B cell (primary cell): ENCODE data around the gene EPHB1. TPM values are rescaled to one million over a fixed set of nuclear protein-coding genes. Genes with fewer than 3 reads are reported as not detected.

ENCODE experiments used
- ATAC-seq: fragments of 200-7000 bp; cut with Tn5 transposase; one replicate; pipeline ENCODE4 v1.10.0; 2021; ENCODE audit warnings: low read depth, mild to moderate bottlenecking, moderate number of reproducible peaks, moderate library complexity
- CTCF ChIA-PET: fragments of 350-600 bp; sonication (Branson Sonifier 250); formaldehyde crosslinking; loops from one replicate; lab custom pipeline; 2021; ENCODE audit warnings: antibody characterized with exemption, inconsistent platforms; lab: Charles Lee
- POLR2A ChIA-PET: fragments of 350-600 bp; sonication (Branson Sonifier 250); formaldehyde crosslinking; loops from one replicate; lab custom pipeline; 2021; ENCODE audit warnings: antibody characterized with exemption; lab: Charles Lee
- DNase-seq: peaks from one replicate; pipeline ENCODE4 v3.0.0; 2013
- H2AFZ ChIP-seq: 2 replicates; pipeline ENCODE4 v1.6.1; 2012; ENCODE audit warnings: mild to moderate bottlenecking, low read depth, low read length; ENCODE audit not compliant: insufficient read depth, poor library complexity, severe bottlenecking
- H3K27ac ChIP-seq, 2 donors: 1 replicate in 1 of 2; 2 replicates in 1 of 2; pipeline ENCODE4 v1.5.1; 2012 to 2013; ENCODE audit warnings: low read length in 2 of 2, mild to moderate bottlenecking in 2 of 2, moderate library complexity in 1 of 2
- H3K27me3 ChIP-seq, 4 experiments: fragments of 200-600 bp in 1 of 4; sonication (generic) in 1 of 4; replicated peaks in 1 of 4; 1 replicate in 2 of 4; 2 replicates in 2 of 4; pipeline versions ENCODE4 v1.6.1 to v1.7.0; 2013 to 2016; ENCODE audit warnings: low read length in 3 of 4, mild to moderate bottlenecking in 2 of 4, mixed read lengths in 1 of 4, moderate library complexity in 1 of 4; ENCODE audit not compliant: insufficient read depth in 4 of 4, control insufficient read depth in 3 of 4; ENCODE audit errors: control extremely low read depth in 1 of 4
- H3K36me3 ChIP-seq, 2 experiments: replicated peaks in 1 of 2; 1 replicate in 1 of 2; 2 replicates in 1 of 2; pipeline versions ENCODE4 v1.6.1 to v1.7.1; 2013; ENCODE audit warnings: low read length in 1 of 2; ENCODE audit not compliant: insufficient read depth in 2 of 2, control insufficient read depth in 1 of 2; ENCODE audit errors: control extremely low read depth in 1 of 2, extremely low read depth in 1 of 2
- H3K4me1 ChIP-seq, 2 donors: fragments of 200-600 bp in 1 of 2; sonication (generic) in 1 of 2; 1 replicate in 1 of 2; 2 replicates in 1 of 2; pipeline versions ENCODE4 v1.5.1 to v1.6.1; 2013 to 2017; ENCODE audit warnings: low read length in 2 of 2; ENCODE audit not compliant: control insufficient read depth in 2 of 2, insufficient read depth in 2 of 2
- H3K4me2 ChIP-seq: replicated peaks from 2 replicates; pipeline ENCODE3; 2012; ENCODE audit warnings: mild to moderate bottlenecking, low read depth, low read length; ENCODE audit not compliant: poor library complexity, severe bottlenecking
- H3K4me3 ChIP-seq, 5 experiments: fragments of 200-600 bp in 1 of 5; sonication (generic) in 1 of 5; 1 replicate in 3 of 5; 2 replicates in 2 of 5; pipeline versions ENCODE4 v1.5.1 to v1.7.0; 2011 to 2016; ENCODE audit warnings: low read length in 4 of 5, mild to moderate bottlenecking in 4 of 5, low read depth in 2 of 5, control low read depth in 1 of 5, moderate library complexity in 1 of 5; ENCODE audit not compliant: insufficient read depth in 1 of 5; ENCODE audit errors: control extremely low read depth in 1 of 5, extremely low read depth in 1 of 5
- H3K79me2 ChIP-seq: fragments of 200-600 bp; sonication (generic); one replicate; pipeline ENCODE4 v1.6.0; 2016; ENCODE audit warnings: low read length; ENCODE audit not compliant: control insufficient read depth, insufficient read depth
- H3K9ac ChIP-seq: fragments of 200-600 bp; sonication (generic); 2 replicates; pipeline ENCODE4 v1.6.1; 2017; ENCODE audit warnings: mild to moderate bottlenecking, low read length, moderate library complexity
- H3K9me3 ChIP-seq, 3 donors: one replicate each; pipeline versions ENCODE4 v1.6.1 to v1.7.1; 2013; ENCODE audit warnings: low read length in 2 of 3; ENCODE audit not compliant: control insufficient read depth in 2 of 3, insufficient read depth in 1 of 3; ENCODE audit errors: control extremely low read depth in 1 of 3
- H4K20me1 ChIP-seq: 2 replicates; pipeline ENCODE4 v1.6.0; 2012; ENCODE audit warnings: mild to moderate bottlenecking, low read length; ENCODE audit not compliant: insufficient read depth, control insufficient read depth, poor library complexity, severe bottlenecking
- H3K27ac Mint-ChIP-seq: one replicate; pipeline ENCODE4 v1.8.0; 2021; ENCODE audit warnings: mixed read lengths
- H3K27me3 Mint-ChIP-seq: one replicate; pipeline ENCODE4 v1.8.0; 2021; ENCODE audit warnings: mixed read lengths
- H3K4me1 Mint-ChIP-seq: one replicate; pipeline ENCODE4 v1.8.0; 2021; ENCODE audit warnings: mixed read lengths
- H3K4me3 Mint-ChIP-seq: one replicate; pipeline ENCODE4 v1.8.0; 2021; ENCODE audit warnings: mixed read lengths
- H3K9me3 Mint-ChIP-seq: one replicate; pipeline ENCODE4 v1.8.0; 2022; ENCODE audit warnings: mixed read lengths; ENCODE audit not compliant: insufficient read depth
- CTCF ChIP-seq: fragments of 200-600 bp; IDR thresholded peaks from one replicate; pipeline ENCODE4 v1.8.0; 2022; ENCODE audit warnings: antibody characterized with exemption, mild to moderate bottlenecking
- EZH2 ChIP-seq: IDR thresholded peaks from 2 replicates; pipeline ENCODE4 v1.6.1; 2012; ENCODE audit warnings: borderline replicate concordance, low read depth, mild to moderate bottlenecking, moderate library complexity, low read length; ENCODE audit not compliant: insufficient read depth, poor library complexity, severe bottlenecking
- WGBS: methylation state at CpG from one replicate; pipeline ENCODE4 v1.1.5; 2013; ENCODE audit warnings: missing lambda C conversion rate; ENCODE audit not compliant: insufficient coverage; 5-methylcytosine and 5-hydroxymethylcytosine counted together
- intact Hi-C: fragments of 100-400 bp; cut with micrococcal nuclease; formaldehyde crosslinking; loops from one replicate; pipeline ENCODE4 v1.10.0; 2022
- polyA plus RNA-seq: library from polyadenylated mRNA; depleted of rRNA; stranded (reverse); fragments of >200 nt; gene quantifications from 2 replicates; pipeline ENCODE4 v1.2.3, GENCODE V29; 2012
- total RNA-seq, 2 donors: library from RNA; stranded (reverse); fragments of 120-200 nt in 1 of 2; gene quantifications; 1 replicate in 1 of 2; 2 replicates in 1 of 2; pipeline versions ENCODE4 v1.2.3 to v1.2.4, GENCODE V29; 2013 to 2022

EPHB1 gene
- total and polyA plus RNA-seq, 2 donors (not counting 1 experiment from before 2014, with no cell fraction given): 0.01 TPM; not detected in 1

GRCh38 chr3:134896141-134896540, 101.1 kb downstream of the EPHB1 start:
- Mint-ChIP-seq H3K27me3 (peaks cover 3% of the 10 kb centered on the region), H3K4me3 (no peak overlapping the region), H3K4me1 (no peaks in the 10 kb centered on the region), H3K9me3 (no peaks in the 10 kb centered on the region), H3K27ac (no peak overlapping the region)
- TF ChIP-seq EZH2 (no peak), CTCF (no peak)
- H4K20me1 ChIP-seq: no peaks in the 10 kb centered on the region
- DNase-seq (no peak), ATAC-seq (no peak)
- no peaks in the 10 kb centered on the region for H3K36me3 ChIP-seq
- no peak overlapping the region for H3K4me3 ChIP-seq
- H3K79me2 ChIP-seq: no peaks in the 10 kb centered on the region
- H3K4me2 ChIP-seq: no peak overlapping the region
- intact Hi-C loops: no loop called here
- no peak overlapping the region for H3K27ac ChIP-seq
- 100% methylated on average over 3 of the region's 5 CpGs for WGBS
- ChIA-PET CTCF (no interaction called here), POLR2A (no interaction called here)
- no peak overlapping the region for H2AFZ ChIP-seq
- no peaks in the 10 kb centered on the region for H3K4me1 ChIP-seq
- H3K9ac ChIP-seq: no peak overlapping the region
- H3K27me3 ChIP-seq: no peaks in the 10 kb centered on the region
- peaks cover 0 to 6% (median under 1%) of the 10 kb centered on the region in 3 donors for H3K9me3 ChIP-seq

DNA sequence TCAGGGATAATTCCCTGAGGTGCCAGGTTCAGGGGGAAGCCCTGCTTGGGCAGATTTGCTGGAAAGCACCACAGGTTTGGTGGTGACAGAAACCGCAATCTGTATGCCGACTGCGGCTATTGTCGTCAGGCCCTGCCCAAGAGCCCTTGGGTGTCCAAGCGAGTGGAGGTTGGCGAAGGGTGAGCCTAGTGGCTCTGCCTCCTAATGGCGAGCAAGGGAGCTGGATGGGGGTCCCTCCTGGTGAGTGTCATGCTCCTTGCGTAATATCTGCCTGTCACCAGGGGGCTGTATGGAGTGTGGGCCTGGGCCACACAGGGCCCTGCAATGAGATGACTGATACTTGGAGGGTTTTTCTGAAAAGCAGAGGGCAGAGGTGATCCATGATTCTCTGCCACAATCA, 101.6 kb downstream of the EPHB1 start:
- 96% methylated on average over 8 of the region's 8 CpGs for WGBS
- intact Hi-C loops: no loop called here
- ChIA-PET POLR2A (no interaction called here), CTCF (no interaction called here)
- ATAC-seq (no peak), DNase-seq (no peak)
- H3K9ac ChIP-seq: no peak overlapping the region
- no peak overlapping the region for H3K27ac ChIP-seq
- H4K20me1 ChIP-seq: no peaks in the 10 kb centered on the region
- H3K79me2 ChIP-seq: no peaks in the 10 kb centered on the region
- H3K27me3 Mint-ChIP-seq: peaks cover 3% of the 10 kb centered on the region
- H3K36me3 ChIP-seq: no peaks in the 10 kb centered on the region
- H3K27ac Mint-ChIP-seq: no peak overlapping the region
- H3K9me3 Mint-ChIP-seq: no peaks in the 10 kb centered on the region
- H2AFZ ChIP-seq: no peak overlapping the region
- no peaks in the 10 kb centered on the region for H3K4me1 ChIP-seq
- no peak overlapping the region for H3K4me3 Mint-ChIP-seq
- no peaks in the 10 kb centered on the region for H3K27me3 ChIP-seq
- H3K4me1 Mint-ChIP-seq: no peaks in the 10 kb centered on the region
- peaks cover 0 to 4% (median 0%) of the 10 kb centered on the region in 3 donors for H3K9me3 ChIP-seq
- H3K4me2 ChIP-seq: no peak overlapping the region
- H3K4me3 ChIP-seq: no peak overlapping the region
- TF ChIP-seq EZH2: no peak
- TF ChIP-seq CTCF: no peak
